SK-N-MC (cell line): ENCODE data around the gene OTUB1.

Source experiments
- DNase-seq: peaks from one replicate; pipeline ENCODE4 v3.0.0-alpha.2; 2011; ENCODE audit warnings: low read depth, low spot score
- H3K27ac ChIP-seq: fragments of 200-600 bp; sonication (generic); 2 replicates; pipeline ENCODE4 v1.5.1; 2016; ENCODE audit warnings: mixed run types
- H3K36me3 ChIP-seq: fragments of 200-600 bp; sonication (generic); 2 replicates; pipeline ENCODE4 v1.6.1; 2017; ENCODE audit warnings: antibody characterized with exemption, low read length, mixed read lengths; ENCODE audit not compliant: insufficient read depth
- H3K4me3 ChIP-seq: fragments of 200-600 bp; sonication (generic); 2 replicates; pipeline ENCODE4 v1.5.1; 2016
- H3K9ac ChIP-seq: fragments of 200-600 bp; sonication (generic); 2 replicates; pipeline ENCODE4 v1.8.0; 2017; ENCODE audit warnings: mixed run types, mixed read lengths; ENCODE audit not compliant: insufficient read length
- H3K9me3 ChIP-seq: fragments of 200-600 bp; sonication (generic); 2 replicates; pipeline ENCODE4 v1.6.1; 2017; ENCODE audit warnings: low read depth, mild to moderate bottlenecking, antibody characterized with exemption, low read length, moderate library complexity, mixed read lengths
- EZH2 ChIP-seq: fragments of 200-600 bp; sonication (generic); IDR thresholded peaks from one replicate; pipeline ENCODE4 v1.6.1; 2017; ENCODE audit warnings: antibody characterized with exemption
- FOXP2 ChIP-seq: optimal IDR thresholded peaks from 2 replicates; pipeline ENCODE3; 2011; ENCODE audit warnings: mild to moderate bottlenecking, moderate library complexity; ENCODE audit not compliant: insufficient read depth; ENCODE audit errors: extremely low read length, control extremely low read depth
- POLR2AphosphoS5 ChIP-seq: IDR thresholded peaks from 2 replicates; pipeline ENCODE4 v1.6.1; 2012; ENCODE audit warnings: mild to moderate bottlenecking, low read depth, low read length, borderline replicate concordance

OTUB1 gene

DNA sequence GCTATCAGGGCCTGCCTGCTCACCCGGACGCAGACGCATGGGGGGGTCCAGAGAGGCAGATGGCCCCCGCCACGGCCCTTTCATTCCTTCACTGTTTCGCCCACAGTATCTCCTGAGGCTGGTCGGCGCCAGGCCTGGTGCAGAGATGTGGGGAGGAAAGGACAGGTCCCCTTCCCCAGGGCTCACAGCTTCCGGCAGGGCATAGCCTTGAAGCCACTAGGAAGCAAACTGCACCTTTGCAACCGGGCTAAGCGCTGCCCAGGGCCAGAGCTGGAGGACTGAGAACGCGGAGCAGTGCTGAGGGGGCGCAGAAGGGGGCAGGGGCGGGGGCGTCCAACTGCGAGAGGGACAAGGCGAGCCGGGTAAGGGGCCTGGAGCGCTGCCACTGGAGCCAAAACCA lies 29.3 kb downstream of the OTUB1 start:
- DNase-seq, result no peak
- Histone ChIP-seq H3K27ac (no peak overlapping the region), H3K9ac (no peak overlapping the region), H3K36me3 (no peaks in the 10 kb centered on the region), H3K9me3 (no peaks in the 10 kb centered on the region), H3K4me3 (no peak overlapping the region)
- TF ChIP-seq EZH2 (no peak), FOXP2 (no peak), POLR2AphosphoS5 (no peak)

DNA sequence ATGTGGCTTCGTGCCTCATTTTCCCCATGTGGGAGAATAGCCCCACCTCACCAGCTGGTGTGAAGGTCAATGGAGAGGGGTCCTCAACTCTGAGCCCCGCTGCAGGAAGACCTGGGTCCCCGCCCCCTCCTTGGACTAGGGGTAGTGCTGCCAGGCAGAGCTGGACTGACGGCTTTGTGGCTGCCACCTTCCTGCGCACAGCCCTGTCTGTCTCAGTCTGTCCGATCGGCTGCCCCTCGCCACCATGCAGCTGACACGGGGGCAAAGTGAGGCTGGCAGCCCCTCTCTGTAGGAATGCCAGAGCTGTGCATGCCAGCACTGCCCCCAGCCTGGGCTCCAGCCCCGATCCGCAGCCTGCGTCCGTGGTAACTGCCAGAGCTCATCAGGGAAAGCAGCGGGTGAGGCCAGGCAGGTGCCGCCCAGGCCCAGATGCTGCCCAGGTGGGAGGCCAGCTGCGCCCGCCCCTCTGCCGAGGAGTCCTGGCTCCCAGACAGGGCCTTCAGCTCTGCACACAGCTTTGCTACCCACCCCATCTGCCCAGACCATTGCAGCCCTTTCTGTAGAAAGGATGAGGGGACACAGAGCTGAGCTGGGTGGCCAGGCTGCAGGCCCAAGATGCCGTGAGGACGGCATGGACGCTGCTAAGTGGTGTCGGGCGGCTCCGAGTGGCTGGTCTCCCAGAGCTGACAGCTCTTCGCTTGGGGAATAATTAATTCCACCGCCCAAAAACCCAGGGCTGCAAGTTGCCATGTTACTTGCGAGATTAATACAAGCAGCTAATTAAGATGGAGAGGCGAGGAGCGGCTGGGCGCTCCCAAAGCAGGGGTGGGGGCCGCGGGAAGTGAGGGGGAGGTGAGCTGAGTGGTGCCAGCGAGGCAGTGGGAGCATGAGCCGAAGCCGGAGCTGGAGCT lies 30.0 kb downstream of the OTUB1 start:
- no peak for TF ChIP-seq EZH2
- no peak for TF ChIP-seq FOXP2
- Histone ChIP-seq H3K4me3 (no peak overlapping the region), H3K9ac (no peak overlapping the region), H3K9me3 (no peaks in the 10 kb centered on the region), H3K36me3 (no peaks in the 10 kb centered on the region), H3K27ac (no peak overlapping the region)
- no peak for DNase-seq

GRCh38 chr11:64017945-64018224 lies 31.6 kb downstream of the OTUB1 start:
- Histone ChIP-seq H3K4me3 (no peak overlapping the region), H3K36me3 (no peaks in the 10 kb centered on the region), H3K27ac (no peak overlapping the region), H3K9me3 (no peaks in the 10 kb centered on the region), H3K9ac (no peak overlapping the region)
- DNase-seq, result no peak
- TF ChIP-seq POLR2AphosphoS5 (no peak), EZH2 (no peak), FOXP2 (no peak)

GRCh38 chr11:64018310-64018709 lies 32.1 kb downstream of the OTUB1 start:
- no peak overlapping the region for H3K4me3 ChIP-seq
- TF ChIP-seq FOXP2 (no peak), POLR2AphosphoS5 (no peak)
- no peaks in the 10 kb centered on the region for H3K36me3 ChIP-seq
- H3K9me3 ChIP-seq, result no peaks in the 10 kb centered on the region
- H3K27ac ChIP-seq, result no peak overlapping the region
- H3K9ac ChIP-seq, result no peak overlapping the region
- no peak for DNase-seq

GRCh38 chr11:64019106-64020037 lies 33.1 kb downstream of the OTUB1 start:
- no peak overlapping the region for H3K4me3 ChIP-seq
- DNase-seq, result no peak
- TF ChIP-seq EZH2 (no peak), POLR2AphosphoS5 (no peak), FOXP2 (no peak)
- no peaks in the 10 kb centered on the region for H3K9me3 ChIP-seq
- no peak overlapping the region for H3K27ac ChIP-seq
- no peaks in the 10 kb centered on the region for H3K36me3 ChIP-seq
- no peak overlapping the region for H3K9ac ChIP-seq

DNA sequence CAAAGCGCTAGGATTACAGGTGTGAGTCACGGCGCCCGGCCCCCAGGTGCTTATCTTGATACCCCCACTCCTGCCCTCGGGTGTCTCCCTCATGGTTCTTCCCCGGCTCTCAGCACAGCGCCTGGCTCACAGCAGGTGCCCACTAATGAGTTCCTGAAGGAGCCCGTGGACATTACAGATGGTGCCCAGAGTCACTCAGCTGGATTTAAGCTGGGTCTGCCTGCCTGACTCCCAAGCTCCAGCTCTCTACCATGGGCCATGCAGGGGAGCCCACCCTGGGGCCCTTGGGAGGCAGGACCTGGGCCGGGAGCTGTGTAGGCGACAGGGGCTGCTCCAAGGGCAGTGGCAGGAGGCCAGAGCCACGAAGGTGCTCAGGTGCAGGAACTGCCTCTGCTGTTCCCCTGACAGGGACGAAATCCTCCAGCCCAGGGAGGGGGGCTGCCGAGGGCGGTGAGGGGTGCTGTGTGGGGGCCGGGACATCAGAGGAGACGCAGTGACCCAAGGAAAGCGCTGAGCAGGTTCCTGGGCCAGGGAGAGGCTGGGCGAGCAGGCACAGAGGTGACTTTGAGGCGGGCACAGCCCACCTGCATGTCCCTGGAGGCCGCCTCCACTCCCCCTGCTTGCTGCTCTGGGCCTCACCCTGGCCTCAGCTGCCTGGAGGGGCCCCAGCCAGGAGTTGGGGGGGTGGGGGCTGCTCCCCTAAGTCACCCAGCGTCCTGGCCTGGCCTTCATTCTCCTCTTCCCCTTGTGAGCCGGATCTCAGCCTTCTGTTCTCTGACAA lies 34.9 kb downstream of the OTUB1 start:
- DNase-seq, result no peak
- TF ChIP-seq EZH2 (no peak), FOXP2 (no peak), POLR2AphosphoS5 (no peak)
- Histone ChIP-seq H3K27ac (no peak overlapping the region), H3K9ac (no peak overlapping the region), H3K36me3 (no peaks in the 10 kb centered on the region), H3K4me3 (no peak overlapping the region), H3K9me3 (no peaks in the 10 kb centered on the region)

DNA sequence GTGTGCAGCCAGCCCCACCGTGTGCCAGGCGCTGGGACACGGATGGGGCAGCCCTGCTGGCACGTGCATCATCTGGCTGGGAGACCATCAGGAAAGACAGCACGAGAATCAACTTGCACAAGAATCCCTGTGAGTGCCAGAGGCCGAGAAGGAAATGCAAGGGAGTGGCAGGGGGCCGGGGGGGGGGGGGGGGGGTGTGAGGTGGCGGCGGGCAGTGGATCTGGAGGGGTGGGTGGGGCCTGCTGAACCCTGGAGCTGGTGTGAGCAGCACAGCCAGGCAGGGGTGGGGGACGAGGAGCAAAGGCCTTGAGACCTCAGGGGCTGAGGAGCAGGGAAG lies 35.5 kb downstream of the OTUB1 start:
- no peak for DNase-seq
- H3K9ac ChIP-seq, result no peak overlapping the region
- TF ChIP-seq POLR2AphosphoS5, result no peak
- TF ChIP-seq FOXP2, result no peak

More for the DNA sequence above, 35.5 kb downstream of the OTUB1 start:
- Histone ChIP-seq H3K9me3 (no peaks in the 10 kb centered on the region), H3K36me3 (no peaks in the 10 kb centered on the region), H3K27ac (no peak overlapping the region), H3K4me3 (no peak overlapping the region)
